Smooth muscle cell (in vitro differentiated cells): ENCODE results near the gene USP36. TPM values are rescaled to one million over a fixed set of nuclear protein-coding genes. Genes with fewer than 3 reads are reported as not detected.
"Not testable (repeated sequence)": the region's sequence is repeated elsewhere in the genome, so short reads cannot be mapped to it uniquely, and the experiment has no call there.

Experiments used
- DNase-seq: peaks from one replicate; lab custom pipeline; 2025; ENCODE audit not compliant: unreplicated experiment; lab: John Stamatoyannopoulos, UW
- H2AFZ ChIP-seq: fragments of 200-600 bp; sonication (generic); 2 replicates; pipeline ENCODE4 v1.6.0; 2016; ENCODE audit warnings: antibody characterized with exemption, low read depth, mild to moderate bottlenecking
- H3F3A ChIP-seq: fragments of 200-600 bp; sonication (generic); 2 replicates; pipeline ENCODE4 v1.6.0; 2017; ENCODE audit warnings: antibody characterized with exemption, low read depth
- H3K27ac ChIP-seq: fragments of 200-600 bp; sonication (generic); 2 replicates; pipeline ENCODE4 v1.5.1; 2016; ENCODE audit warnings: low read depth, mild to moderate bottlenecking
- H3K27me3 ChIP-seq: fragments of 200-600 bp; sonication (generic); 2 replicates; pipeline ENCODE4 v1.6.1; 2016; ENCODE audit warnings: low read depth, mild to moderate bottlenecking
- H3K36me3 ChIP-seq: fragments of 200-600 bp; sonication (generic); 2 replicates; pipeline ENCODE4 v1.5.1; 2016; ENCODE audit warnings: low read depth
- H3K4me1 ChIP-seq: fragments of 200-600 bp; sonication (generic); 2 replicates; pipeline ENCODE4 v1.5.1; 2016; ENCODE audit warnings: low read depth
- H3K4me2 ChIP-seq: fragments of 200-600 bp; sonication (generic); 2 replicates; pipeline ENCODE4 v1.6.0; 2016; ENCODE audit warnings: mild to moderate bottlenecking
- H3K4me3 ChIP-seq: fragments of 200-600 bp; sonication (generic); 2 replicates; pipeline ENCODE4 v1.5.1; 2016; ENCODE audit warnings: mild to moderate bottlenecking
- H3K79me2 ChIP-seq: fragments of 200-600 bp; sonication (generic); 2 replicates; pipeline ENCODE4 v1.6.0; 2016; ENCODE audit warnings: low read depth, mild to moderate bottlenecking
- H3K9ac ChIP-seq: fragments of 200-600 bp; sonication (generic); 2 replicates; pipeline ENCODE4 v1.6.0; 2016; ENCODE audit warnings: low read depth
- H3K9me3 ChIP-seq: fragments of 200-600 bp; sonication (generic); replicated peaks from 2 replicates; pipeline ENCODE4 v1.5.1; 2016; ENCODE audit warnings: low read depth
- H4K20me1 ChIP-seq: fragments of 200-600 bp; sonication (generic); 2 replicates; pipeline ENCODE4 v1.6.0; 2016; ENCODE audit warnings: low read depth
- WGBS: methylation state at CpG from one replicate; pipeline ENCODE4 v1.1.7; 2016; ENCODE audit warnings: low lambda C conversion rate; 5-methylcytosine and 5-hydroxymethylcytosine counted together
- polyA plus RNA-seq: library from polyadenylated mRNA; unstranded; fragments of >200 nt; fragmentation: Nextera tagmentation; extraction: Ambion mirVana; gene quantifications from 2 replicates; pipeline ENCODE4 v1.2.1, GENCODE V29; 2016
- total RNA-seq: library from RNA; depleted of rRNA; stranded (reverse); fragments of >200 nt; gene quantifications from 2 replicates; pipeline ENCODE4 v1.2.3, GENCODE V29; 2014
- TF ChIP-seq, protein P1 (sequence below): fragments of 200-600 bp; sonication (generic); IDR thresholded peaks from 2 replicates; pipeline ENCODE4 v1.5.1; 2017; ENCODE audit warnings: borderline replicate concordance, mild to moderate bottlenecking, antibody characterized with exemption; ENCODE audit not compliant: insufficient read depth, poor library complexity, severe bottlenecking

USP36 gene
- 14.3 and 29.0 TPM in 2 replicates for total RNA-seq
- polyA plus RNA-seq = 17.6 and 31.4 TPM in 2 replicates

DNA sequence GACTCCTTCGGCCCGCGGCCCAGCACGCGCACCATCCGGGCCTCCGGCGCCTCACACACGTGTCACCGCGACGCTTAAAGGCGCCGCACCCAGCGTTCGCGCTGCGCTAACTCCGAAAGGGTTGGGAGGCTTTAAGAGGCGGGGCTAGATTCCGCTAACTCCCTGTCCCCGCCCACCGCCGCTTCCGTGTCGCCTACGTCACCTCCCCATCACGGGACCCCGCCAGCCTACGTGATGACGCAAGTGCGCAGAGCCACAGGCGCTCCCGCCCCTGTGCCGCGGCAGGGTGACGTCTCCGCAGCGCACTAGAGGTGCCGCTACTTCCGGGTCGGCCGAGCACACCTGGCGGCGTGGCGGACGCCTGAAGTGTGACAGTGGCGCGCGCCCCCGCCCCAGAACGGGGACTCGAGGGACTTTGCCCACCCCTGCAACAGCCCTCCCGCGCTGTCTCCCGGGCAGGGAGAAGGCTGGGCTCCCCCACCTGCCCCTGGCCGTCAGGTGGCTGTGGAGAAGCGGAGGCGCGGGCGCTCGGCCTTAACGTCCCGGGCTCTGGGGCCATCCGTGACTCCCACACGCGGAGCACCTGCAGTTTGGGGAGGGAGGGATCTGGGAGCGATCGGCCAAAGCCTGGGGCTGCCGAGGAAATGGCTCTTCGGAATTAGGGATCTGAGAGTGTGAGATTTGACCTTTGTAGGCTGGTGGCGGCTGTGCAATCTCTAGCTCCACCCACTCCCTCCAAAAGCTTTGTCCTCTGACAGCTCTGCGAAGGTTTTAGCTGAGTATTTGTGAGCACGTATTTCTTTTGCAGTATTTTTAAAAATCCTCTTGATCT, at the start of gene USP36:
Gene USP36, minus strand, starts transcription at position 35 of the 832 bp plus-strand sequence. CDS start 4,451 bp downstream, outside the sequence.
- Histone ChIP-seq H3K4me3 (peak within 1 kb of the TSS; percentile 82), H3K27ac (peak within 1 kb of the TSS; percentile 96), H3K27me3 (no peaks in the 10 kb centered on the region), H3K79me2 (peaks cover 40% of the 10 kb centered on the region), H3K9me3 (no peaks in the 10 kb centered on the region), H2AFZ (peak within 1 kb of the TSS; percentile 83), H3K4me1 (peaks cover 14% of the 10 kb centered on the region), H3F3A (no peaks in the 10 kb centered on the region), H4K20me1 (peaks cover 40% of the 10 kb centered on the region), H3K36me3 (no peaks in the 10 kb centered on the region), H3K9ac (peak within 1 kb of the TSS; percentile 95), H3K4me2 (peak within 1 kb of the TSS; percentile 96)
- peak; percentile 95 for DNase-seq
- TF ChIP-seq, protein P1, sequence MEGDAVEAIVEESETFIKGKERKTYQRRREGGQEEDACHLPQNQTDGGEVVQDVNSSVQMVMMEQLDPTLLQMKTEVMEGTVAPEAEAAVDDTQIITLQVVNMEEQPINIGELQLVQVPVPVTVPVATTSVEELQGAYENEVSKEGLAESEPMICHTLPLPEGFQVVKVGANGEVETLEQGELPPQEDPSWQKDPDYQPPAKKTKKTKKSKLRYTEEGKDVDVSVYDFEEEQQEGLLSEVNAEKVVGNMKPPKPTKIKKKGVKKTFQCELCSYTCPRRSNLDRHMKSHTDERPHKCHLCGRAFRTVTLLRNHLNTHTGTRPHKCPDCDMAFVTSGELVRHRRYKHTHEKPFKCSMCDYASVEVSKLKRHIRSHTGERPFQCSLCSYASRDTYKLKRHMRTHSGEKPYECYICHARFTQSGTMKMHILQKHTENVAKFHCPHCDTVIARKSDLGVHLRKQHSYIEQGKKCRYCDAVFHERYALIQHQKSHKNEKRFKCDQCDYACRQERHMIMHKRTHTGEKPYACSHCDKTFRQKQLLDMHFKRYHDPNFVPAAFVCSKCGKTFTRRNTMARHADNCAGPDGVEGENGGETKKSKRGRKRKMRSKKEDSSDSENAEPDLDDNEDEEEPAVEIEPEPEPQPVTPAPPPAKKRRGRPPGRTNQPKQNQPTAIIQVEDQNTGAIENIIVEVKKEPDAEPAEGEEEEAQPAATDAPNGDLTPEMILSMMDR = no peak
- WGBS = 1% methylated on average over 59 of the region's 74 CpGs

GRCh38 chr17:78890096-78890495, 49.5 kb upstream of the USP36 start:
- not testable (repeated sequence) for H3K4me3 ChIP-seq, H3K27me3 ChIP-seq, H3K27ac ChIP-seq, H3F3A ChIP-seq, H3K9me3 ChIP-seq, H3K4me1 ChIP-seq, H2AFZ ChIP-seq, H3K9ac ChIP-seq, DNase-seq, H3K36me3 ChIP-seq, H3K4me2 ChIP-seq
- WGBS = 96% methylated on average over 11 of the region's 11 CpGs
- Histone ChIP-seq H3K79me2 (peaks cover 49% of the 10 kb centered on the region), H4K20me1 (peaks cover 77% of the 10 kb centered on the region)

- TF ChIP-seq, protein P1 = no peak
- Histone ChIP-seq H3K4me3 (no peak overlapping the region), H3K9ac (no peak overlapping the region), H3K27me3 (no peaks in the 10 kb centered on the region), H3K9me3 (no peaks in the 10 kb centered on the region), H3K79me2 (peaks cover 44% of the 10 kb centered on the region), H3K27ac (no peak overlapping the region), H3K4me1 (peaks cover 3% of the 10 kb centered on the region), H2AFZ (no peak overlapping the region), H3F3A (no peaks in the 10 kb centered on the region), H3K36me3 (no peaks in the 10 kb centered on the region), H4K20me1 (peaks cover 71% of the 10 kb centered on the region), H3K4me2 (no peak overlapping the region)
- no peak for DNase-seq
- WGBS = 88% methylated on average over 8 of the region's 8 CpGs
These were observed 48.9 kb upstream of the USP36 start for GRCh38 chr17:78889531-78889930.

GRCh38 chr17:78888941-78889518, 48.4 kb upstream of the USP36 start:
- DNase-seq = no peak
- H3K4me3 ChIP-seq = no peak overlapping the region
- peaks cover 39% of the 10 kb centered on the region for H3K79me2 ChIP-seq
- peaks cover 8% of the 10 kb centered on the region for H3K4me1 ChIP-seq
- no peaks in the 10 kb centered on the region for H3K27me3 ChIP-seq
- H3K36me3 ChIP-seq = no peaks in the 10 kb centered on the region
- TF ChIP-seq, protein P1 = no peak
- H3F3A ChIP-seq = no peaks in the 10 kb centered on the region
- H3K9ac ChIP-seq = no peak overlapping the region
- WGBS = 95% methylated on average over 10 of the region's 10 CpGs
- no peak overlapping the region for H3K27ac ChIP-seq
- no peak overlapping the region for H3K4me2 ChIP-seq
- H4K20me1 ChIP-seq = peaks cover 66% of the 10 kb centered on the region
- H2AFZ ChIP-seq = no peak overlapping the region
- no peaks in the 10 kb centered on the region for H3K9me3 ChIP-seq
